GM23248 (cell line): ENCODE measurements around the gene RFX4.

Experiments
- EZH2 ChIP-seq: fragments of 200-600 bp; sonication (generic); IDR thresholded peaks from 2 replicates; pipeline ENCODE4 v1.6.1; 2018; ENCODE audit warnings: antibody characterized with exemption, mild to moderate bottlenecking; ENCODE audit not compliant: insufficient read depth, poor library complexity, severe bottlenecking
- EZH2phosphoT487 ChIP-seq: fragments of 200-600 bp; sonication (generic); IDR thresholded peaks from 2 replicates; pipeline ENCODE4 v1.6.1; 2018; ENCODE audit warnings: antibody characterized with exemption, moderate library complexity, mild to moderate bottlenecking, low read depth; ENCODE audit not compliant: insufficient read depth

GRCh38 chr12:106684497-106684896, 101.7 kb downstream of the RFX4 start:
- TF ChIP-seq EZH2 (no peak), EZH2phosphoT487 (no peak)
